GM21786 (cell line): ENCODE data around the gene SMARCE1.
A peak's percentile ranks its signal among the peaks of the same experiment; 100 is the strongest.

Experiments
- ATAC-seq: cut with Tn5 transposase; IDR thresholded peaks from one replicate; pipeline ENCODE4 v1.9.1; 2021; ENCODE audit not compliant: unreplicated experiment

The SMARCE1 gene

GRCh38 chr17:40646791-40647623 is 611 bp downstream of the SMARCE1 start:
- peak; percentile 53 for ATAC-seq

GRCh38 chr17:40645943-40646342 is 1.7 kb downstream of the SMARCE1 start:
- ATAC-seq: no peak

- no peak for ATAC-seq
Measured at GRCh38 chr17:40645291-40645690, 2.3 kb downstream of the SMARCE1 start.

GRCh38 chr17:40637931-40638330 is 9.7 kb downstream of the SMARCE1 start:
- ATAC-seq: no peak

GRCh38 chr17:40633871-40634270 is 13.7 kb downstream of the SMARCE1 start:
- no peak for ATAC-seq

GRCh38 chr17:40632216-40632615 is 15.4 kb downstream of the SMARCE1 start:
- no peak for ATAC-seq

- ATAC-seq: no peak
Measured at GRCh38 chr17:40629842-40630241, 17.8 kb downstream of the SMARCE1 start.

- ATAC-seq: no peak
Measured at GRCh38 chr17:40625311-40625710, 22.3 kb downstream of the SMARCE1 start.

GRCh38 chr17:40623419-40624210 is 24.0 kb downstream of the SMARCE1 start:
- ATAC-seq: no peak

- no peak for ATAC-seq
Measured at GRCh38 chr17:40622509-40622928, 25.1 kb downstream of the SMARCE1 start.

- no peak for ATAC-seq
Measured at GRCh38 chr17:40621578-40621977, 26.0 kb downstream of the SMARCE1 start.

GRCh38 chr17:40621019-40621418 is 26.6 kb downstream of the SMARCE1 start:
- ATAC-seq: no peak

GRCh38 chr17:40618754-40619625 is 28.6 kb downstream of the SMARCE1 start:
- no peak for ATAC-seq

- no peak for ATAC-seq
Measured at GRCh38 chr17:40617678-40618240, 29.9 kb downstream of the SMARCE1 start.

- no peak for ATAC-seq
Measured at GRCh38 chr17:40616592-40616991, 31.0 kb downstream of the SMARCE1 start.

- ATAC-seq: no peak
Measured at GRCh38 chr17:40615841-40616476, 31.7 kb downstream of the SMARCE1 start.

GRCh38 chr17:40615068-40615840 is 32.4 kb downstream of the SMARCE1 start:
- peak; percentile 64 for ATAC-seq

GRCh38 chr17:40614431-40615067 is 33.1 kb downstream of the SMARCE1 start:
- no peak for ATAC-seq
